HepG2 (cell line): ENCODE results near the gene TGM5. TPM values are rescaled to one million over a fixed set of nuclear protein-coding genes. Genes with fewer than 3 reads are reported as not detected.

Experiments
- ATAC-seq: fragments of 200-7000 bp; cut with Tn5 transposase; 3 replicates; pipeline ENCODE4 v1.9.1; 2020; ENCODE audit warnings: mild to moderate bottlenecking, moderate library complexity
- BruUV-seq: library from RNA; stranded (reverse); fragments of 400-500 nt; replicated peaks from 2 replicates; lab custom pipeline; 2021; lab: Mats Ljungman, UMichigan
- CTCF ChIA-PET: fragments of 300-600 bp; formaldehyde crosslinking; extraction: SDS; loops from one replicate; lab custom pipeline; 2021; ENCODE audit warnings: low total read pairs, inconsistent platforms, low intra/inter-chr PET ratio; lab: Yijun Ruan, JAX
- POLR2A ChIA-PET: fragments of 350-600 bp; sonication (Branson Sonifier 250); formaldehyde crosslinking; loops from one replicate; lab custom pipeline; 2020; ENCODE audit warnings: antibody characterized with exemption, inconsistent platforms; lab: Yijun Ruan, JAX
- DNase-seq: peaks from one replicate; pipeline ENCODE4 v3.0.0-alpha.2; 2015; ENCODE audit warnings: low spot score
- FAIRE-seq: peaks from 3 replicates; lab custom pipeline; 2011; peaks lifted over from hg19 to GRCh38; lab: Jason Lieb, UNC
- H2AFZ ChIP-seq: one replicate; pipeline ENCODE4 v1.6.1; 2011; ENCODE audit warnings: low read length, inconsistent platforms
- H3K27ac ChIP-seq: fragments of 300-600 bp; 3 replicates; pipeline ENCODE4 v1.8.0; 2011; ENCODE audit warnings: mixed run types, mild to moderate bottlenecking, mixed read lengths, low read length, inconsistent platforms; ENCODE audit not compliant: insufficient read depth; ENCODE audit errors: extremely low read length
- H3K27me3 ChIP-seq, 2 experiments: fragments of 200-600 bp in 1 of 2; 2 replicates in 1 of 2; 3 replicates in 1 of 2; pipeline versions ENCODE4 v1.6.0 to v1.8.0; 2011; ENCODE audit warnings: low read length in 2 of 2, mild to moderate bottlenecking in 2 of 2, moderate library complexity in 2 of 2, inconsistent platforms in 1 of 2; ENCODE audit not compliant: insufficient read depth in 2 of 2, control insufficient read depth in 1 of 2
- H3K36me3 ChIP-seq, 2 experiments: fragments of 200-600 bp in 1 of 2; replicated peaks in 1 of 2; 2 replicates in 1 of 2; 3 replicates in 1 of 2; pipeline versions ENCODE4 v1.5.1 to v1.8.0; 2011; ENCODE audit warnings: low read length in 2 of 2, inconsistent platforms in 1 of 2; ENCODE audit not compliant: insufficient read depth in 2 of 2, control insufficient read depth in 1 of 2
- H3K4me1 ChIP-seq: 2 replicates; pipeline ENCODE4 v1.5.1; 2012; ENCODE audit warnings: low read length, inconsistent platforms; ENCODE audit not compliant: insufficient read depth
- H3K4me2 ChIP-seq: 2 replicates; pipeline ENCODE4 v1.6.0; 2011; ENCODE audit warnings: low read depth, low read length, inconsistent platforms
- H3K4me3 ChIP-seq, 3 experiments: fragments of 200-600 bp in 1 of 3; sonication (generic), shearing (Covaris generic) in 1 of 3; replicated peaks in 1 of 3; 2 replicates each; pipeline ENCODE4 v1.5.1; 2011 to 2016; ENCODE audit warnings: low read length in 3 of 3, inconsistent platforms in 2 of 3, low read depth in 2 of 3, mild to moderate bottlenecking in 2 of 3, control low read depth in 1 of 3, mixed read lengths in 1 of 3; ENCODE audit not compliant: insufficient read depth in 1 of 3
- H3K79me2 ChIP-seq: one replicate; pipeline ENCODE4 v1.6.1; 2011; ENCODE audit warnings: low read length, inconsistent platforms; ENCODE audit not compliant: insufficient read depth
- H3K9ac ChIP-seq: 2 replicates; pipeline ENCODE4 v1.6.0; 2011; ENCODE audit warnings: mild to moderate bottlenecking, low read depth, low read length, inconsistent platforms; ENCODE audit not compliant: insufficient read depth
- H3K9me3 ChIP-seq: 2 replicates; pipeline ENCODE4 v1.5.1; 2012; ENCODE audit warnings: mild to moderate bottlenecking, low read length
- H4K20me1 ChIP-seq: 2 replicates; pipeline ENCODE4 v1.6.0; 2011; ENCODE audit warnings: inconsistent platforms, mild to moderate bottlenecking, low read length, moderate library complexity; ENCODE audit not compliant: insufficient read depth
- ERF ChIP-seq: IDR thresholded peaks from 2 replicates; pipeline ENCODE4 v1.6.1; 2018; ENCODE audit warnings: missing biosample characterization, missing genetic modification reagents
- MATR3 ChIP-seq: sonication (generic); formaldehyde crosslinking; IDR thresholded peaks from 2 replicates; pipeline ENCODE4 v1.4.0; 2020; ENCODE audit warnings: missing genetic modification reagents
- MIER2 ChIP-seq: IDR thresholded peaks from 2 replicates; pipeline ENCODE4 v1.6.1; 2016; ENCODE audit warnings: missing biosample characterization, missing genetic modification reagents
- NR2F1 ChIP-seq, 2 experiments: fragments of 450-650 bp in 1 of 2; formaldehyde crosslinking in 1 of 2; IDR thresholded peaks; 2 replicates each; pipeline versions ENCODE4 v1.5.0 to v1.6.1; 2016 to 2020; ENCODE audit warnings: mild to moderate bottlenecking in 1 of 2, missing compliant biosample characterization in 1 of 2, missing genetic modification reagents in 1 of 2, moderate library complexity in 1 of 2
- ZNF136 ChIP-seq: sonication (generic); formaldehyde crosslinking; IDR thresholded peaks from 2 replicates; pipeline ENCODE4 v1.8.1; 2022; ENCODE audit warnings: low read depth, mild to moderate bottlenecking, moderate library complexity, missing genetic modification reagents
- ZNF615 ChIP-seq: sonication (generic); formaldehyde crosslinking; IDR thresholded peaks from 2 replicates; pipeline ENCODE4 v1.5.0; 2020; ENCODE audit warnings: mild to moderate bottlenecking, missing genetic modification reagents, borderline replicate concordance
- ZNF768 ChIP-seq: sonication (generic); formaldehyde crosslinking; IDR thresholded peaks from 2 replicates; pipeline ENCODE4 v1.4.0; 2020; ENCODE audit warnings: missing genetic modification reagents
- ZNF792 ChIP-seq: IDR thresholded peaks from 2 replicates; pipeline ENCODE4 v1.6.1; 2016
- ZSCAN25 ChIP-seq: sonication (generic); formaldehyde crosslinking; IDR thresholded peaks from 2 replicates; pipeline ENCODE4 v1.8.0; 2022; ENCODE audit warnings: mild to moderate bottlenecking, missing genetic modification reagents
- WGBS: methylation state at CpG from one replicate; pipeline ENCODE4 v1.1.6; 2017; ENCODE audit warnings: low lambda C conversion rate; 5-methylcytosine and 5-hydroxymethylcytosine counted together
- in situ Hi-C: cut with HindIII; loops from 2 replicates; pipeline ENCODE4 v1.10.0; 2017; ENCODE audit warnings: low pct_unique_long_range_greater_than_20kb; ENCODE audit not compliant: extremely low pct_ligation_motif_present
- intact Hi-C: fragments of 100-400 bp; cut with micrococcal nuclease; formaldehyde crosslinking; loops from one replicate; pipeline ENCODE4 v1.10.0; 2022; ENCODE audit not compliant: unreplicated experiment
- polyA plus RNA-seq, 8 experiments: library from polyadenylated mRNA; depleted of rRNA in 3 of 8; stranded (reverse) in 7 of 8; unstranded in 1 of 8; fragments of >200 nt; fragmentation: Illumina TruSeq in 4 of 8; extraction: Trizol in 4 of 8; gene quantifications; 2 replicates each; pipeline versions ENCODE4 v1.2.1 to v1.2.3, GENCODE V29; 2011 to 2016; ENCODE audit warnings: low read depth in 4 of 8, missing spikeins in 1 of 8, mixed read lengths in 1 of 8; ENCODE audit not compliant: insufficient read depth in 1 of 8
- total RNA-seq, 5 experiments: library from RNA; depleted of rRNA; stranded (reverse); fragments of >200 nt; fragmentation: Illumina TruSeq; extraction: Trizol; gene quantifications; 2 replicates each; pipeline ENCODE4 v1.2.3, GENCODE V29; 2016; ENCODE audit warnings: low read depth in 1 of 5
- TF ChIP-seq, protein P1 (sequence below): sonication (generic); formaldehyde crosslinking; IDR thresholded peaks from 2 replicates; pipeline ENCODE4 v1.4.0; 2020; ENCODE audit warnings: missing genetic modification reagents
- TF ChIP-seq, protein P2 (sequence below): sonication (generic); formaldehyde crosslinking; IDR thresholded peaks from 2 replicates; pipeline ENCODE4 v1.9.0; 2021; ENCODE audit warnings: missing genetic modification reagents, mild to moderate bottlenecking, borderline replicate concordance

The TGM5 gene
- total and polyA plus RNA-seq, 2 of the 13 experiments (the other 11 are each of a cell fraction or from before 2014, with no cell fraction given) = 0.18 to 0.65 TPM

DNA sequence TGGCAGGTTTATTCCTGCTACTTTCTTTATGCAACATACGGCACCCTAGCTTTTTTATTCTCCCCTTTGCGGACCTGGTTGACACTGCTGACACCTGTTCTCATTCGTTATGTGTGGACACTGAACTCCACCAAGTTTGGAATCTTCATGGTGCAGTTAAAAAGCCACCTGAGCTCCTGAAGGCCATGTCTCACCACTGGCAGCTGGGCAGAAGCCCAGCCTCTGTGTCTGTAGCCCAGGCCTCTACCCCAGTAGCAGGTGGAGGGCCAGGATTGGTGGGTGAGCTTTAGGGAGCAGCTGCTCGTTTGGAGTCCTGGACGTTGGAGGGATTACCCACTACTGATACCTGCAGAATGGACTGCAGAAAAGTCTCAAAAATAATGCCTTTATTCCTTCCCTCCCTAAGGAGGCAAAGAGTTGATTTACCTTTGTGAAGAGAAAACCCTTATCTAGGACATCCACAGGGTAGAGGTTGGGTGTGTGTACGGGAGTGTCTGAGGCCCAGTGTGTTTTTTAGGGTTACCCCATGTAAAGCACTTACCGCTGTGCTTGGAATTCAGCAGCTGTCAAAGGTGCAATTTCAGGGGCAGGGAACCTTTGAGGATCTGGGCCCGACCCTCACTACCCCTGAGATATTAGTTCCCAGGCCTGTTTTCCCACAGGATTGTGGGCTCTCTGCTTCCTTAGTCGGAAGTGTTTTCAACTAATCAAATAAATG, 82.2 kb downstream of the TGM5 start:
- in situ Hi-C loops (no loop called here), intact Hi-C loops (loop anchor here (5.0 kb wide), 1 partner anchor 77 kb away; the partner anchor contains the start of gene UBR1)
- Histone ChIP-seq H3K4me2 (peak overlapping the region; percentile 89; the same call in 1 of the 2 replicates), H2AFZ (no peak overlapping the region), H3K4me3 (peak overlapping the region in 1 of 3 experiments; percentile 86; a peak in 1 of 6 replicates), H3K9me3 (no peaks in the 10 kb centered on the region), H3K36me3 (peaks cover 3 to 19% of the 10 kb centered on the region in 2 experiments; a peak in 2 of 5 replicates), H4K20me1 (no peaks in the 10 kb centered on the region), H3K27me3 (no peaks in the 10 kb centered on the region), H3K79me2 (no peaks in the 10 kb centered on the region), H3K27ac (no peak overlapping the region), H3K4me1 (peaks cover 10% of the 10 kb centered on the region)
- ATAC-seq (no peak; the same call in 2 of the 3 replicates), FAIRE-seq (no peak)
- BruUV-seq = no TSS peak
- TF ChIP-seq ZNF768 (CRISPR knock-in tag) (no peak), ERF (CRISPR knock-in tag) (no peak), NR2F1 (CRISPR knock-in tag; IDR thresholded peaks at IDR 0.05) (no peak)
- TF ChIP-seq, all 625 proteins: peak for 0
- CTCF ChIA-PET = interaction anchor here (1.1 kb wide), 1 partner anchor 101 kb away, joined by 3 read pairs; no protein-coding TSS in a partner anchor
- no peak overlapping the region for H3K9ac ChIP-seq
- POLR2A ChIA-PET = interaction anchor here (1.0 kb wide), 1 partner anchor 9 kb away, joined by 4 read pairs; no protein-coding TSS in a partner anchor
- no peak for DNase-seq
- WGBS = 84% methylated on average over 9 of the region's 9 CpGs

- Histone ChIP-seq H3K9ac (no peak overlapping the region), H3K4me3 (no peak overlapping the region), H3K4me1 (peaks cover 10% of the 10 kb centered on the region), H3K4me2 (no peak overlapping the region), H3K27ac (no peak overlapping the region), H2AFZ (no peak overlapping the region), H3K27me3 (no peaks in the 10 kb centered on the region), H3K9me3 (no peaks in the 10 kb centered on the region), H3K79me2 (no peaks in the 10 kb centered on the region), H3K36me3 (peaks cover 3 to 19% of the 10 kb centered on the region in 2 experiments; a peak in 2 of 5 replicates), H4K20me1 (no peaks in the 10 kb centered on the region)
- in situ Hi-C loops = no loop called here
- POLR2A ChIA-PET = no interaction called here
- ATAC-seq (no peak), FAIRE-seq (no peak), DNase-seq (no peak)
- 92% methylated on average over 3 of the region's 3 CpGs for WGBS
- CTCF ChIA-PET = no interaction called here
- intact Hi-C loops = no loop called here
- no TSS peak for BruUV-seq
- TF ChIP-seq, protein P1, sequence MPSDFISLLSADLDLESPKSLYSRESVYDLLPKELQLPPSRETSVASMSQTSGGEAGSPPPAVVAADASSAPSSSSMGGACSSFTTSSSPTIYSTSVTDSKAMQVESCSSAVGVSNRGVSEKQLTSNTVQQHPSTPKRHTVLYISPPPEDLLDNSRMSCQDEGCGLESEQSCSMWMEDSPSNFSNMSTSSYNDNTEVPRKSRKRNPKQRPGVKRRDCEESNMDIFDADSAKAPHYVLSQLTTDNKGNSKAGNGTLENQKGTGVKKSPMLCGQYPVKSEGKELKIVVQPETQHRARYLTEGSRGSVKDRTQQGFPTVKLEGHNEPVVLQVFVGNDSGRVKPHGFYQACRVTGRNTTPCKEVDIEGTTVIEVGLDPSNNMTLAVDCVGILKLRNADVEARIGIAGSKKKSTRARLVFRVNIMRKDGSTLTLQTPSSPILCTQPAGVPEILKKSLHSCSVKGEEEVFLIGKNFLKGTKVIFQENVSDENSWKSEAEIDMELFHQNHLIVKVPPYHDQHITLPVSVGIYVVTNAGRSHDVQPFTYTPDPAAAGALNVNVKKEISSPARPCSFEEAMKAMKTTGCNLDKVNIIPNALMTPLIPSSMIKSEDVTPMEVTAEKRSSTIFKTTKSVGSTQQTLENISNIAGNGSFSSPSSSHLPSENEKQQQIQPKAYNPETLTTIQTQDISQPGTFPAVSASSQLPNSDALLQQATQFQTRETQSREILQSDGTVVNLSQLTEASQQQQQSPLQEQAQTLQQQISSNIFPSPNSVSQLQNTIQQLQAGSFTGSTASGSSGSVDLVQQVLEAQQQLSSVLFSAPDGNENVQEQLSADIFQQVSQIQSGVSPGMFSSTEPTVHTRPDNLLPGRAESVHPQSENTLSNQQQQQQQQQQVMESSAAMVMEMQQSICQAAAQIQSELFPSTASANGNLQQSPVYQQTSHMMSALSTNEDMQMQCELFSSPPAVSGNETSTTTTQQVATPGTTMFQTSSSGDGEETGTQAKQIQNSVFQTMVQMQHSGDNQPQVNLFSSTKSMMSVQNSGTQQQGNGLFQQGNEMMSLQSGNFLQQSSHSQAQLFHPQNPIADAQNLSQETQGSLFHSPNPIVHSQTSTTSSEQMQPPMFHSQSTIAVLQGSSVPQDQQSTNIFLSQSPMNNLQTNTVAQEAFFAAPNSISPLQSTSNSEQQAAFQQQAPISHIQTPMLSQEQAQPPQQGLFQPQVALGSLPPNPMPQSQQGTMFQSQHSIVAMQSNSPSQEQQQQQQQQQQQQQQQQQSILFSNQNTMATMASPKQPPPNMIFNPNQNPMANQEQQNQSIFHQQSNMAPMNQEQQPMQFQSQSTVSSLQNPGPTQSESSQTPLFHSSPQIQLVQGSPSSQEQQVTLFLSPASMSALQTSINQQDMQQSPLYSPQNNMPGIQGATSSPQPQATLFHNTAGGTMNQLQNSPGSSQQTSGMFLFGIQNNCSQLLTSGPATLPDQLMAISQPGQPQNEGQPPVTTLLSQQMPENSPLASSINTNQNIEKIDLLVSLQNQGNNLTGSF (CRISPR knock-in tag) = no peak
- TF ChIP-seq ZSCAN25 (CRISPR knock-in tag) = no peak
- TF ChIP-seq MATR3 (CRISPR knock-in tag) = no peak
- no peak for TF ChIP-seq MIER2
- TF ChIP-seq ZNF792 (CRISPR knock-in tag) = no peak
- TF ChIP-seq, protein P2, sequence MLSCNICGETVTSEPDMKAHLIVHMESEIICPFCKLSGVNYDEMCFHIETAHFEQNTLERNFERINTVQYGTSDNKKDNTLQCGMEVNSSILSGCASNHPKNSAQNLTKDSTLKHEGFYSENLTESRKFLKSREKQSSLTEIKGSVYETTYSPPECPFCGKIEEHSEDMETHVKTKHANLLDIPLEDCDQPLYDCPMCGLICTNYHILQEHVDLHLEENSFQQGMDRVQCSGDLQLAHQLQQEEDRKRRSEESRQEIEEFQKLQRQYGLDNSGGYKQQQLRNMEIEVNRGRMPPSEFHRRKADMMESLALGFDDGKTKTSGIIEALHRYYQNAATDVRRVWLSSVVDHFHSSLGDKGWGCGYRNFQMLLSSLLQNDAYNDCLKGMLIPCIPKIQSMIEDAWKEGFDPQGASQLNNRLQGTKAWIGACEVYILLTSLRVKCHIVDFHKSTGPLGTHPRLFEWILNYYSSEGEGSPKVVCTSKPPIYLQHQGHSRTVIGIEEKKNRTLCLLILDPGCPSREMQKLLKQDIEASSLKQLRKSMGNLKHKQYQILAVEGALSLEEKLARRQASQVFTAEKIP (CRISPR knock-in tag) = no peak
- no peak for TF ChIP-seq ZNF136 (CRISPR knock-in tag)
- TF ChIP-seq ZNF615 (CRISPR knock-in tag) = no peak
Observed at GRCh38 chr15:43183270-43183669, 83.5 kb downstream of the TGM5 start.
